Right atrium auricular region (tissue), 2 donors: ENCODE results near the gene CLBA1. TPM values are rescaled to one million over a fixed set of nuclear protein-coding genes. Genes with fewer than 3 reads are reported as not detected.
"Not testable (repeated sequence)": the region's sequence is repeated elsewhere in the genome, so short reads cannot be mapped to it uniquely, and the experiment has no call there.

Experiments
- DNase-seq: peaks from one replicate; pipeline ENCODE4 v3.0.0-alpha.2; 2019; ENCODE audit warnings: low spot score
- H3K27ac ChIP-seq, 2 donors: fragments of 200-600 bp; sonication (generic); 1 replicate in 1 of 2; 2 replicates in 1 of 2; pipeline ENCODE4 v1.5.1; 2016 to 2019
- H3K27me3 ChIP-seq, 2 donors: fragments of 200-600 bp; sonication (generic); one replicate each; pipeline versions ENCODE4 v1.5.1 to v1.6.0; 2017 to 2019
- H3K36me3 ChIP-seq: fragments of 200-600 bp; sonication (generic); one replicate; pipeline ENCODE4 v1.5.1; 2016
- H3K4me1 ChIP-seq, 2 donors: fragments of 200-600 bp; sonication (generic); one replicate each; pipeline versions ENCODE4 v1.5.1 to v1.6.0; 2017 to 2019
- H3K4me3 ChIP-seq, 2 donors: fragments of 200-600 bp; sonication (generic); 1 replicate in 1 of 2; 2 replicates in 1 of 2; pipeline ENCODE4 v1.5.1; 2017 to 2019; ENCODE audit warnings: mild to moderate bottlenecking in 1 of 2, moderate library complexity in 1 of 2
- H3K9me3 ChIP-seq, 2 donors: fragments of 200-600 bp; sonication (generic); one replicate each; pipeline ENCODE4 v1.5.1; 2019
- total RNA-seq, 2 donors: library from RNA; depleted of rRNA; stranded (reverse); fragments of >200 nt; gene quantifications; one replicate each; pipeline ENCODE4 v1.1.0, GENCODE V29; 2016
- TF ChIP-seq, protein P1 (sequence below), 2 donors: fragments of 200-600 bp; sonication (generic); IDR thresholded peaks; one replicate each; pipeline ENCODE4 v1.5.1; 2019; ENCODE audit warnings: antibody characterized with exemption in 2 of 2

CLBA1 gene
- total RNA-seq, 2 donors from 2014 or later, result 2.0 to 2.2 TPM

DNA sequence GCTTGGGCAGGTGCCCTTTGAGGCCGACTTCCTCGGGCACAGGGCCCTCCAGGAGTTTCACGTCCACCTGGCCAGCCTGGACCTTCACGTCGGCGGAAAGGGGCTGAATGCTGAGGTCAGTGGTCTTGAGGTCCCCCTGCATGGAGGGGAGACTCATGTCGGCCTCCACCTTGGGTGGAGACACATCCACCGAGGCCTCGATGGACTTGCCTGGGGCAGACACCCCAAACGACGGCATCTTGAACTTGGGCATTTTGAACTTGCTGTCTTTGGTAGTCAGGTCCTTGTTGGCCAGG, 36.9 kb upstream of the CLBA1 start:
- Histone ChIP-seq H3K4me1 (no peaks in the 10 kb centered on the region), H3K36me3 (no peaks in the 10 kb centered on the region), H3K9me3 (no peaks in the 10 kb centered on the region), H3K27me3 (no peaks in the 10 kb centered on the region), H3K27ac (no peak overlapping the region), H3K4me3 (no peak overlapping the region)
- TF ChIP-seq, protein P1, sequence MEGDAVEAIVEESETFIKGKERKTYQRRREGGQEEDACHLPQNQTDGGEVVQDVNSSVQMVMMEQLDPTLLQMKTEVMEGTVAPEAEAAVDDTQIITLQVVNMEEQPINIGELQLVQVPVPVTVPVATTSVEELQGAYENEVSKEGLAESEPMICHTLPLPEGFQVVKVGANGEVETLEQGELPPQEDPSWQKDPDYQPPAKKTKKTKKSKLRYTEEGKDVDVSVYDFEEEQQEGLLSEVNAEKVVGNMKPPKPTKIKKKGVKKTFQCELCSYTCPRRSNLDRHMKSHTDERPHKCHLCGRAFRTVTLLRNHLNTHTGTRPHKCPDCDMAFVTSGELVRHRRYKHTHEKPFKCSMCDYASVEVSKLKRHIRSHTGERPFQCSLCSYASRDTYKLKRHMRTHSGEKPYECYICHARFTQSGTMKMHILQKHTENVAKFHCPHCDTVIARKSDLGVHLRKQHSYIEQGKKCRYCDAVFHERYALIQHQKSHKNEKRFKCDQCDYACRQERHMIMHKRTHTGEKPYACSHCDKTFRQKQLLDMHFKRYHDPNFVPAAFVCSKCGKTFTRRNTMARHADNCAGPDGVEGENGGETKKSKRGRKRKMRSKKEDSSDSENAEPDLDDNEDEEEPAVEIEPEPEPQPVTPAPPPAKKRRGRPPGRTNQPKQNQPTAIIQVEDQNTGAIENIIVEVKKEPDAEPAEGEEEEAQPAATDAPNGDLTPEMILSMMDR (IDR thresholded peaks at IDR 0.05), result no peak
- DNase-seq, result no peak

DNA sequence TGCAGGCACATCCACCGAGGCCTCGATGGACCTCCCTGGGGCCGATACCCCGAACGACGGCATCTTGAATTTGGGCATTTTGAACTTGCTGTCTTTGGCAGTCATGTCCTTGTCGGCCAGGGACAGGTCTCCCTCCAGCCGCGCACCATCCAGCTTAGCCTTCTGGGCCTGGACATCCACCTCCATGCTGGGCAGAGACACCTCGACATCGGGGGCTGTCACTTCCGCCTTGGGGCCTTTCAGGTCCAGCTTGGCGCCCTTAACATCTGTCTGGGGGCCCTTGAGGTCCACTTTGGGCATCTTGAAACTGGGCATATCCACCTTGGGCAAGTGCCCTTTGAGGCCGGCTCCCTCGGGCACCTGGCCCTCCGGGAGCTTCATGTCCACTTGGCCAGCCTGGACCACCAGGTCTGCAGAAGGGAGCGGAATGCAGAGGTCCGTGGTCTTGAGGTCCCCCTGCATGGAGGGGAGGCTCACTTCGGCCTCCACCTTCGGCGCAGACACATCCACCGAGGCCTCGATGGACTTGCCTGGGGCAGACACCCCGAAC, 36.1 kb upstream of the CLBA1 start:
- H3K4me3 ChIP-seq, H3K4me1 ChIP-seq, H3K36me3 ChIP-seq, H3K27me3 ChIP-seq, H3K9me3 ChIP-seq, H3K27ac ChIP-seq, DNase-seq: not testable (repeated sequence)

DNA sequence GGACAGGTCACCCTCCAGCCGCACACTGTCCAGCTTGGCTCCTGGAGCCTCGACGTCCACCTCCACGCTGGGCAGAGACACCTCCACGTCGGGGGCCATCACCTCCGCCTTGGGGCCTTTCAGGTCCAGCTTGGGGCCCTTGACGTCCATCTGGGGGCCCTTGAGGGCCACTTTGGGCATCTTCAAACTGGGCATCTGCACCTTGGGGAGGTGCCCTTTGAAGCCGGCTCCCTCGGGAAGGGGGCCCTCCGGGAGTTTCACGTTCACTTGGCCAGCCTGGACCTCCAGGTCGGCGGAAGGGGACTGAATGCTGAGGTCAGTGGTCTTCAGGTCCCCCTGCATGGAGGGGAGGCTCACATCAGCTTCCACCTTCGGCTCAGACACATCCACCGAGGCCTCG, 35.6 kb upstream of the CLBA1 start:
- no peaks in the 10 kb centered on the region for H3K27me3 ChIP-seq
- DNase-seq, result no peak
- TF ChIP-seq, protein P1 (IDR thresholded peaks at IDR 0.05), result no peak
- H3K4me3 ChIP-seq, result no peak overlapping the region
- H3K27ac ChIP-seq, result no peak overlapping the region
- H3K4me1 ChIP-seq, result no peaks in the 10 kb centered on the region
- H3K36me3 ChIP-seq, result no peaks in the 10 kb centered on the region
- H3K9me3 ChIP-seq, result no peaks in the 10 kb centered on the region

DNA sequence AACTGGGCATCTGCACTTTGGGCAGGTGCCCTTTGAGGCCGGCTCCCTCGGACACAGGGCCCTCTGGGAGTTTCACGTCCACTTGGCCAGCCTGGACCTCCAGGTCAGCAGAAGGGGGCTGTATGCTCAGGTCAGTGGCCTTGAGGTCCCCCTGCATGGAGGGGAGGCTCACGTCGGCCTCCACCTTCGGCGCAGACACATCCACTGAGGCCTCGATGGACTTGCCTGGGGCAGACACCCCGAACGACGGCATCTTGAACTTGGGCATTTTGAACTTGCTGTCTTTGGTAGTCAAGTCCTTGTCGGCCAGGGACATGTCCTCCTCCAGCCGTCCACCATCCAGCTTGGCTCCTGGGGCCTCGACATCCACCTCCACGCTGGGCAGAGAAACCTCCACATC, 34.9 kb upstream of the CLBA1 start:
- not testable (repeated sequence) for H3K27ac ChIP-seq, H3K36me3 ChIP-seq, DNase-seq, H3K9me3 ChIP-seq, H3K4me1 ChIP-seq, H3K4me3 ChIP-seq, H3K27me3 ChIP-seq

DNA sequence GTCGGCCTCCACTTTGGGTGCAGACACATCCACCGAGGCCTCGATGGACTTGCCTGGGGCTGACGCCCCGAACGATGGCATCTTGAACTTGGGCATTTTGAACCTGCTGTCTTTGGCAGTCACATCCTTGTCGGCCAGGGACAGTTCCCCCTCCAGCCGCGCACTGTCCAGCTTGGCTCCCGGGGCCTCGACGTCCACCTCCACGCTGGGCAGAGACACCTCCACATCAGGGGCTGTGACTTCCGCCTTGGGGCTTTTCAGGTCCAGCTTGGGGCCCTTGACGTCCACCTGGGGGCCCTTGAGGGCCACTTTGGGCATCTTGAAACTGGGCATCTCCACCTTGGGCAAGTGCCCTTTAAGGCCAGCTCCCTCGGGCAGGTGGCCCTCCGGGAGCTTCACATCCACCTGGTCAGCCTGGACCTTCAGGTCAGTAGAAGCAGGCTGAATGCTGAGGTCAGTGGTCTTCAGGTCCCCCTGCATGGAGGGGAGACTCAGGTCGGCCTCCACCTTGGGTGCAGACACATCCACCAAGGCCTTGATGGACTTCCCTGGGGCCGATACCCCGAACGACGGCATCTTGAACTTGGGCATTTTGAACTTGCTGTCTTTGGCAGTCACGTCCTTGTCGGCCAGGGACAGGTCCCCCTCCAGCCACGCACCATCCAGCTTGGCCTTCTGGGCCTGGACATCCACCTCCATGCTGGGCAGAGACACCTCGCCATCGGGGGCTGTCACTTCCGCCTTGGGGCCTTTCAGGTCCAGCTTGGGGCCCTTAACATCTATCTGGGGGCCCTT, 33.5 kb upstream of the CLBA1 start:
- not testable (repeated sequence) for DNase-seq, H3K4me3 ChIP-seq, H3K27ac ChIP-seq, H3K27me3 ChIP-seq, H3K9me3 ChIP-seq, H3K36me3 ChIP-seq, H3K4me1 ChIP-seq

DNA sequence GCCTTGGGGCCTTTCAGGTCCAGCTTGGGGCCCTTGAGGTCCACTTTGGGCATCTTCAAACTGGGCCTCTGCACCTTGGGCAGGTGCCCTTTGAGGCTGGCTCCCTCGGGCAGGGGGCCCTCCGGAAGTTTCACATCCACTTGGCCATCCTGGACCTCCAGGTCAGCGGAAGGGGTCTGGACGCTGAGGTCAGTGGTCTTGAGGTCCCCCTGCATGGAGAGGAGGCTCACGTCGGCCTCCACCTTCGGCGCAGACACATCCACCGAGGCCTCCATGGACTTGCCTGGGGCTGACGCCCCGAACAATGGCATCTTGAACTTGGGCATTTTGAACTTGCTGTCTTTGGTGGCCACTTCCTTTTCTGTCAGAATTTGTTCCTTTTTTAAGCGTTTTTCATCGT, 32.5 kb upstream of the CLBA1 start:
- Histone ChIP-seq H3K4me3 (no peak overlapping the region), H3K36me3 (no peaks in the 10 kb centered on the region), H3K27ac (no peak overlapping the region), H3K9me3 (no peaks in the 10 kb centered on the region), H3K4me1 (no peaks in the 10 kb centered on the region), H3K27me3 (no peaks in the 10 kb centered on the region)
- no peak for DNase-seq
- TF ChIP-seq, protein P1 (IDR thresholded peaks at IDR 0.05), result no peak

DNA sequence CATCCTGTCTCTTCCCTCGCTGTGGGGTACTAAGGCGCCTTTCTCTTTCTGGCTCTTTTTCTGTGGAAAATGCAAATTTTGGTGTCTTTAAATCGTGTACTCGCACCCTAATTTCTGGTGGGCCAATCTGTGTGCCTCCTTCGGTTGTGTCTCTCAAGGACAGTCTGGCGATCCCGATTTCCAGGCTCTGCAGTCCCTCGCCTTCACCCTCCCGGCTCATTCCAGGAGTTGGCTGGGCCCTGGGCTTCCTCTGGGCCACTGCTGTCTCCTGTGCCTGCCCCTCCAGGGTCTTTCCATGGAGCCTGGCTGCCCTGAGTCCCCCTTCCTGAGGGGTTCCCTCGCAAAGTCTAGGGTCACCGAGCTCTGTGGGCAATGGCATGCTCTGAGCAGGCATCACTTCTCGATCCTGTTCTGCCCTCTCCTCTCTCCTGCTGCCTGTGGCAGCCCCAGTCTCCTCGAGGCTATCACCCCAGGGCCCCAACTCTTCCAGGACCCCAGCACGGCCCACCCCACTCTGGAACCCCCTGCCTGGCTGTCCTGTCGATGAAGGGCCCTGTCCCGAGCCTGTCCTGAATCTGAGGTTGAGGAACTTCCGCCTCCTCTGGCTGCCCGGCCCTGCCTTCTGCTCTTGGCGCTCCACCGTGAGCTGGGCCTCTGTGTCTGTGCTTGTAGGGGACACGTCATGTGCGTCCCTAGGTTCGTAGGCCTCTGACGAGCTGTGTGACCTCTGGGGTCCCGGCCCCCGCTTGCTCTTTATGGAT, 31.5 kb upstream of the CLBA1 start:
- no peaks in the 10 kb centered on the region for H3K9me3 ChIP-seq
- no peaks in the 10 kb centered on the region for H3K4me1 ChIP-seq
- H3K4me3 ChIP-seq, result no peak overlapping the region
- no peaks in the 10 kb centered on the region for H3K27me3 ChIP-seq
- H3K27ac ChIP-seq, result no peak overlapping the region
- H3K36me3 ChIP-seq, result no peaks in the 10 kb centered on the region
- TF ChIP-seq, protein P1 (IDR thresholded peaks at IDR 0.05), result no peak
- no peak for DNase-seq
